Measurements from ENCODE around the gene LARGE1.
"Not testable (repeated sequence)": the region's sequence is repeated elsewhere in the genome, so short reads cannot be mapped to it uniquely, and the experiment has no call there.

Gene LARGE1

GRCh38 chr22:33400061-33400840, 520.0 kb downstream of the LARGE1 start:
- ATAC-seq = no peak

- ATAC-seq = no peak
Observed at GRCh38 chr22:33397381-33397907, 522.8 kb downstream of the LARGE1 start.

GRCh38 chr22:33393432-33393831, 526.8 kb downstream of the LARGE1 start:
- ATAC-seq = no peak

- ATAC-seq = no peak
Observed at GRCh38 chr22:33391298-33391697, 529.0 kb downstream of the LARGE1 start.

- no peak for ATAC-seq
Observed at GRCh38 chr22:33389936-33390335, 530.3 kb downstream of the LARGE1 start.

GRCh38 chr22:33386270-33386669, 534.0 kb downstream of the LARGE1 start:
- no peak for ATAC-seq

GRCh38 chr22:33385611-33386010, 534.7 kb downstream of the LARGE1 start:
- no peak for ATAC-seq

- ATAC-seq = no peak
Observed at GRCh38 chr22:33382436-33382835, 537.8 kb downstream of the LARGE1 start.

- ATAC-seq = no peak
Observed at GRCh38 chr22:33381531-33382406, 538.5 kb downstream of the LARGE1 start.

GRCh38 chr22:33380789-33381530, 539.3 kb downstream of the LARGE1 start:
- no peak for ATAC-seq

- ATAC-seq = no peak
Observed at GRCh38 chr22:33379836-33380235, 540.4 kb downstream of the LARGE1 start.

- no peak for ATAC-seq
Observed at GRCh38 chr22:33372875-33373274, 547.4 kb downstream of the LARGE1 start.

- ATAC-seq = not testable (repeated sequence)
Observed at GRCh38 chr22:33363256-33363655, 557.0 kb downstream of the LARGE1 start.

GRCh38 chr22:33362702-33363101, 557.6 kb downstream of the LARGE1 start:
- ATAC-seq = no peak

GRCh38 chr22:33361581-33361980, 558.7 kb downstream of the LARGE1 start:
- ATAC-seq = no peak

- no peak for ATAC-seq
Observed at GRCh38 chr22:33357981-33358399, 562.3 kb downstream of the LARGE1 start.

GRCh38 chr22:33354928-33355327, 565.3 kb downstream of the LARGE1 start:
- ATAC-seq = no peak

- ATAC-seq = no peak
Observed at GRCh38 chr22:33353502-33353901, 566.8 kb downstream of the LARGE1 start.

- ATAC-seq = no peak
Observed at GRCh38 chr22:33352768-33353167, 567.5 kb downstream of the LARGE1 start.

GRCh38 chr22:33350961-33351360, 569.3 kb downstream of the LARGE1 start:
- ATAC-seq = no peak

- ATAC-seq = no peak
Observed at GRCh38 chr22:33350491-33350890, 569.8 kb downstream of the LARGE1 start.

GRCh38 chr22:33347002-33347401, 573.3 kb downstream of the LARGE1 start:
- no peak for ATAC-seq

GRCh38 chr22:33341611-33342010, 578.7 kb downstream of the LARGE1 start:
- no peak for ATAC-seq

Measured in activated CD4-positive, CD25-positive, alpha-beta regulatory T cell treated with anti-CD3 and anti-CD28 coated beads, Interleukin-2, amount 50 U/mL, for 24 hours (primary cell).